GM10847 (cell line): ENCODE measurements around the gene WDR89.

Experiments used
- POLR2A ChIP-seq: IDR thresholded peaks from 2 replicates; pipeline ENCODE4 v1.6.1; 2011; ENCODE audit not compliant: insufficient read length; ENCODE audit errors: extremely low read depth

WDR89 gene

DNA sequence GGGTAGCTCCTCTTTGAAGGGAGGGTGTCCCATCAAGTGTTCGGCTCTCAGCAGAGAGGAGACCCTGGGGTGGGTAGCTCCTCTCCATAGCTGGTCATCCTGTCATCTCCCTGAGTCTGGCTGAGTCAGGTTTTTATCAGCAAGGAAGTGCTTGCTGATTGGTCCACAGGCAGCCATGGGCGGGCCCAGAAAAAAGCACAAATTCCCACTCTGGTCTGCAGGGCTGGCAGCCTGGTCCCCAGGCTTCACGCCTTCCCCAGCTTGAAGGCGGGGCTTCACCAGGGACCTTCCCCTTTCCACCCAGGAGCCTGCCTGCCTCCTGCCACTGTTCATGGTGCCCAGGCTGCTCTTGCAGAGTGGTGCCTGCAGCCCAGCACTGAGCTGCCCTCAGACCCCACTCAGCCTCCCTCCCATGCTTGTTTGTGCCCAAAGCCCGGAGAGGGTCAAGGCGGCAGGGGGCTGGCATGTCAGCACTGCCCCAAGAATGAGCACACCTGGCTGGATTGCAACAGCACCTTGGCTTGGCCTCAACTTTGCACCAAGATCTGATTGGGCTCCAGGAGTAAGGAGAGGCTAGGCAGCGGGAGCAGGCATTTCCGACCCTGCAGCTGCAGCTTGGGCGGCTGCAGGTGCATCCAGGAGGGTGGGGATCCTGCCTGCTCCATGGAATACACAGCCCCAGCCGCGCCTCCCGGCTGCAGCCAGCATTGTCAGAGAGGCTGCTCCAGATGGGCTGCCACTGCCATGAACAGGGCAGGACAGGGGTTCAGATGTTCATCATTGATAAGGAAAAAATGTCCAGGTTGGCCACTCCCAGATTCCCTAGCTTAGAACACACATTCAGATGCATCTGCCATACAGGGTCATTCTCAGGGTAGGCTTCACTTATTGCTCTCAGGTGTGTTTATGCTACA, 22.0 kb upstream of the WDR89 start:
- no peak for TF ChIP-seq POLR2A

DNA sequence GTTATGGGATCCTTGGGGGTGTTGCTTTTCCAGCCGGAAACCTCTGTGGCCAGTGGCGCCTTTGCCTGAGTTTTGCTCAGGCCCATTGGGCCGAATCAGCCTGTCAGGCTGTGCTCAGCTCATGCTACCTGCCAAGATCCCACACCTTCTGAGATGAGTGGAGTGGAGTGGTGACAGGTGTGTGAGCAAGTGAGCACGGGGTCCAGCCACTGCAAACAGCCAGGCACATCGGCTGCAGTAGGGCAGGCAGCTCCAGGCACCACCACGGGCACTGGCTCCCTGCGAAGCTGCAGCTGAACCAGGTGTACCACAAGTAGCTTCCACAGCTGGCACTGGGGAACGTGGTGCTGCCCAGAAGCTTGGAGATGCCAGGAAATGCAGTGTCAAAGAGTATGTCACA, 21.1 kb upstream of the WDR89 start:
- no peak for TF ChIP-seq POLR2A

DNA sequence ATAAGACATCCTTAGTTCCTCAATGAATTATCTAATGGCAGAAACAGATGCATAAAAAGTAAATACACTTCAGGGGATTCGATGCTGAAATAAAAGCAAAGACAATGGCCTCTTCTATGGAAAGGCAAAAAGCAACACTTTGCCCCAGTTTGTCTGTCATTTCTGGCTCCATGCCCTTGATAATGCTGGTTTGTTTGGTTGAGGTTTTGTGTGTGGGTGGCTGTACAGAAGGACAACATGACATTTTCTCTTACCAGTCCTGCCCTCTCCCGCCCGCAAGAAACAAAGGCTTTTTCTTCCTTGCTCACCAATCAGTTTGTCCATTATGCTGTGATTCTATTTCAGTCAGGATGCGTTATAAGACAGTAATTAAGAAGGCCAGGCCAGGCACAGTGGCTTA, 18.1 kb upstream of the WDR89 start:
- TF ChIP-seq POLR2A, result no peak

DNA sequence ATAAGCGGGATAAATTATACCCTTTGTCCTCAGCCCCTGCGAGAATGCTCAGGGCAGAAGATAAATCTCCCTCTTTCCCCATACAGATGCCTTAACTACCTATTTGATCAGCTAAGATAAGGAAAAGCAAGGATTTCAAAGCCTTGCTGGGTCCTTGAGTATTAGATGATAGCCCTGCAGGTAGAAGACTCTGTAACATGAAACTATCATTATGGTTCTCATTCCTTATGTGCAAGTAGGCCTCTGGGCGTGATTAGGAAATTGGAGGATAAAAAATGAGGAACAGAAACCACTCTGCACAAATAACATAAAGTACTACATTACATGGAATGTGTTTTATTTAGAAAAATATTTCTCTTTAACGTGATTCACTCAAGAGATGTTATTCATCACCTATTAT, 14.5 kb upstream of the WDR89 start:
- no peak for TF ChIP-seq POLR2A

DNA sequence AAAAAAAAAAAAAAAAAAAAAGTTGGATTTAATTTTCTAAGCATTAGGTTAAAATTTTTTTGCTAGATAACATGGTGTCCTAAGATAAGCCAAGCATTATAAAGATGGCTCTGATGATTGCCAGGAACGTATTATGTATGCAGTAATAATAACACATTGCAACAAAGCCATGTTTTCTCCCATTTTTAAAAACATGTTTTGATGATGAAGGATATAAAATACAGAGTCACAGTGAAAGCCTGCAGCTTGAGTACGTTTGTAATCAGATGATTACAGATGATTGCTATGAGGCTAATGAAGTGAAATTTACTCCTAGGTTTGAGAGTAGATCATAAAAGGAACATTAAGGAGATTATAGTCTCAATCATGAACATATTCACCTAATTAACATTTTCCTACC, 13.3 kb upstream of the WDR89 start:
- no peak for TF ChIP-seq POLR2A

DNA sequence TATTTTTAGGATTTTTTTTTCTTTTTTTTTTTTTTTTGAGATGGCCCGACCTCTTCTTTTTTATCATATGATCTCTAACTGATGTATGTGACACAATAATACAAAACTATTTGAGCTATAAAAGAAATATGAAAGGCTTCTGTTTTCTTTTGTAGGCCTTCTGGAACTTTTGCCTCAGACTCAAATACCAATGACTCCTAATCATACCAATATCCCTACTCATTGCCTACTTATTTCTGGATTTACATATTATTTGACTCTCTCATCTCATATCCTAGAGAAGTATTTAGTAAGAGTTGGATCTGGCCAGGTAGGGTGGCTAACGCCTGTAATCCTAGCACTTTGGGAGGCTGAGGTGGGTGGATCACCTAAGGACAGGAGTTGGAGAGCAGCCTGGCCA, 12.7 kb upstream of the WDR89 start:
- TF ChIP-seq POLR2A, result no peak

DNA sequence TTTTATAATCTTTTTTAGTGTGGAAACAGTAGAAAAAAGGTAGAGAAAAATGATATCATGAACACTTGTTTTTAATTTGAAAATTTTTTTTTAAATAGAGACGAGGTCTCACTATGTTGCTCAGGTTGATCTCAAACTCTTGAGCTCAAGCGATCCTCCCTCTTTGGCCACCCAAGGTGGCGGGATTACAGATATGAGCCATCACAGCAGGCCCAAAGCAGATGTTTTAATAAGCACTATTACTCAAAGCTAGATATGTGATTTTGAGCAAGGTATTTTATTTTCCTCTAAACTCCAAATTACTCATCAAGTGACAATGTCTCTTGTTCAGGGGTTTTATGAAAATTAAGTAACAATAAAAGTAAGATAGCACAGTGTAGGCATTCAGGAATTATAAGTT, 10.7 kb upstream of the WDR89 start:
- TF ChIP-seq POLR2A, result no peak

DNA sequence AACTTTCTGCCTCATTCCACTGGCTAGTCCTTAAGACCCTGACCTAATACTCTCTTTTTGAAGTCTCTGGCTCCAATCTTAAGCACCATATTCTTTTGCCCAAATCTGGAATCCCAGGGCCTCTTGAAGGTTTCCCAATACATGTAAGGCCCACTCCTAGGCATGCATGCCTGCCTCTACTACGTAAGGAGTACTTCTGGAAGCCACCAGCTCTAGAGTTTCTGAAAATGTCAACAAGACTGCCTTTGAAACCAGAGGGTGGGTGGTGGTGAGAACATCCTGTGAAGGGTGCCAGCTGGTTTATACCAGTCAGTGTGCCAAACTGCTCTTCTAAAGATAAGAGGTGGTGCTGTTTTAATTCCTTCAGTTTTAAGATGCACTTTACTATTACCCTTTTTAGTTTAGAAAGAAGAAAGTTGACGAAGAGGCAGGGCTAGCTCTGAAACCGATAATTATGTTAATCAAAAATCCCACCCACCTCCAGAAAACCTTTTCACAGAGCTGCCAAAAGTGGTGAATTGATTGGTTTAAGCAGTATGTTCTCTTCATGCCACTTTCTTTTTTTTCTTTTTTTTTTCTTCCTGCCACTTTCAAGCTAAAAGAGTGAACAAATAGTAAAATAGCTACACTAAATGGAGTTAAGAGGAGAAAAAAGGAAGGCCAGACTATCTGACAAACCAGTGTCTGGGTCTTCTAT, 8.7 kb upstream of the WDR89 start:
- no peak for TF ChIP-seq POLR2A

DNA sequence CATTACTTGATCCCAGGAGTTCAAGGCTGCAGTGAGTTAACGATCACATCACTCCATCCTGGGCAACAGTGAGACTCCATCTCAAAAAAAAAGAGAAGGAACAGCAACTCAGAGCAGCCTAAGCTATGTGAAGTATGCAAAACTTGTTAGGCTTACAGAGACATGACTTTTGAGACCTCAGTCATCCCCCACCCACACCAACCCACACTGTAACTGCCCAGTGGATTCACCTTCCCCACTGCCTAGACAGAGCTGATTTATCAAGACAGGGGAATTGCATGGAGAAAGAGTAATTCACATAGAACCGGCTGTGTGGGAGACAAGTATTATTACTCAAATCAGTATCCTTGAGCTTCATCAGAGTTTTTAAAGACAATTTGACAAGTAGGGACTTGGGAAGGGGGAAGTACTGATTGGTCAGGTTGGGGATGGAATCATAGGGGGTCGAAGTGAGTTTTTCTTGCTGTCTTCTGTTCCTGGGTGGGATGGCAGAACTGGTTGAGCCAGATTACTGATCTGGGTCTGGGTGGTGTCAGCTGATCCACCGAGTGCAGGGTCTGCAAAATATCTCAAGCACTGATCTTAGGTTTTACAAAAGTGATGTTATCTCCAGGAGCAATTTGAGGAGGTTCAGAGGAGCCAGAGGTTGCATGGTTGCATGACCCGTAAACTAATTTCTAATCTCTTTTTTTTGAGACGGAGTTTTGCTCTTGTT, 6.2 kb upstream of the WDR89 start:
- TF ChIP-seq POLR2A, result no peak

DNA sequence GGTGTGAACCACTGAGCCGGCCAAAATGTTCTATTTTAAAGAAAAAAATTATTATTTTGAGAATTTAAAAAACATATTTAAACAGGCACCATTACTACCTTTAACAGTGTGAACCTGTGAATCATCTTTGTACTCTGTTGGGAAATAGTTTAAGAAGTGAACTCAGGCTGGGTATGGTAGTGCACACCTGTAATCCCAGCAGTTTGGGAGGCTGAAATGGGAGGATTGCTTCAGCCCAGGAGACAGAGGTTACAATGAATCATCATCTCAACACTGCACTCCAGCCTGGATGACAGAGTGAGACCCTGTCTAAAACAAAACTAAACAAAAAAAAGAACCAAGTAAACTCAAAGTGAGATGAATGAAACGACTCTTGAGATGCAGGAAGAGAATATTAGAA, 3.1 kb upstream of the WDR89 start:
- TF ChIP-seq POLR2A, result no peak

DNA sequence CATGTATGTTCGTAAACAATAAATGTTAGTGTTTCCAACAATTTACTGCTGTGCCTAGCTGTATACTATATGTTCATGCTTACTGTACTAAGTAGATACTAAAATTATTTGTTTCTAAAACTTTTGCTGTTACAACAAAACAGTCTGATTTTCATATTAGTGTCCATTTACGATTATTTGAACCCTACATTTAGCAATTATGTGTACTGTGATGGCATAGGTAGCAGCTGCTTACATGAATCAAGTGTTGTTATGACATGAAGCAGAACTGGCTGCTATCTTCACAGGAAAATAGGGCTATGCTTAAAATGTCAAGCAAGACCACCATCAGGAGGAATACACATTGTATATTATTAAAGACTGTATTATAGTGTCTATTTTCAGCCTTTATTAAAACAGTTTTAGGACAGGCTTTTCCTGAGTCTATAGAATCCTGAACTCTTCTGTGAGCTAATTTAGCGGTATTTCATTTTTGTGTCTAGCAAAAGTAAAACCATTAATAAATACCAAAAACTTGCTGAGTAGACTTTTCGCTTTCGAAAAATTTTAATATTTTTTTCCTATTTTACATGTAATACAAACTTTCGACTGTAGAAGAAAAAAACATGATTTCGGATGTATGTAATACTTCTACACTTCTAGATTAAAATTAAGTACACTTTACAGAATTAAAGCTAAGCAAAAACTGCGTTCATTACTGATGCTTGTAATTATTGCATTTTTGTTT, 1.1 kb upstream of the WDR89 start:
- no peak for TF ChIP-seq POLR2A

DNA sequence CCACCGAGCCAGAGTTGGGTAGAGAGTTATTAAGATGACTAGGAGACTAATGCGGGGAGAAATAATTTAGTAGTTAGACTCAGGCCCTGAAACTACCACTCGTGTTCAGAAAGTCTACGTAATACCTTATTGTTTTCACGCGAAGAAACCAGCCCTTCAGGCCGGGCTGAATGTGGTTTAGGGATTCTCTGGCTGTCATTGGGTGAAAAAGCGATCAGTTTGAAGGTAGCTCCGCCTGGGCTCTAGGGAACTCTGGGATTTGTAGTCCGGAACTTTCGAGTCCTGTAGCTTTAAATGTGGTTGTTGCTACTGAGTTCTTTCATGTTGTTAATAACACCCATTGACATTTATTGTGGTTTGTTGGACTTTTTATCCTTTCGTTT, 549 bp upstream of the WDR89 start:
- TF ChIP-seq POLR2A, result no peak

DNA sequence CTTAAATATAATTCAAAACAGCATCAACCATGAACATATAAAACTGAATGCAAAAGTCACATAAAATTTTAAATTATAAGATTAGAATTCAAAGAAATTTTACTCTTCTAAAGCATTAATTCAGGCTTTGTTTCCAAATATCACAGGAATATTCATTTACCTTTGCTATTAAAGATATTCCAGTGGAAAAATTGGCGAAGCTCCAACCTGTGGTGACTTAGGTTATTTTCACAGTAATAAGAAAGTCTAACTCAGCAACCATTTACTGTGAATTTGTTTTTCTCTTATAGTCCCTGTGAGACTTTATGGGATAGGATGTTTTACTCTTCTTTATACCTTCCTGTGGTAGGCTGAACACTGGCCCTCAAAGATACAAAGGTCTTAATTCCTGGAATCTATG, 3.2 kb downstream of the WDR89 start:
- TF ChIP-seq POLR2A, result no peak

DNA sequence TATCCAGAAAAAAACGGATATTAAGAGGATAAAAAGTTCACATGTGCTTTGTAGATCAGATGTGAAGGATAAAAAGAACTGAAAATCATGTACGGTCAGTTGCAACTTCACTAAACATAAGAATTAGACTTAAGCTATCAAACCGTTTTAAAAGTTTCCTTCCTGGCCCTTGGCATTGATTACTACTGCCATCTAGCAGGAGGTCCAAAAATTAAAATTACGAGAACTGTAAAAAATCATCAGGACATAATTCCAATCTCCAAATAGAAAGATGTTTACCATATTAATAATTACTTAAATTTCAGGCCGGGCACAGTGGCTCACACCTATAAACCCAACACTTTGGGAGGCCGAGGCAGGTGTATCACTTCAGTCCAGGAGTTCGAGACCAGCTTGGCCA, 7.9 kb downstream of the WDR89 start:
- TF ChIP-seq POLR2A, result no peak

DNA sequence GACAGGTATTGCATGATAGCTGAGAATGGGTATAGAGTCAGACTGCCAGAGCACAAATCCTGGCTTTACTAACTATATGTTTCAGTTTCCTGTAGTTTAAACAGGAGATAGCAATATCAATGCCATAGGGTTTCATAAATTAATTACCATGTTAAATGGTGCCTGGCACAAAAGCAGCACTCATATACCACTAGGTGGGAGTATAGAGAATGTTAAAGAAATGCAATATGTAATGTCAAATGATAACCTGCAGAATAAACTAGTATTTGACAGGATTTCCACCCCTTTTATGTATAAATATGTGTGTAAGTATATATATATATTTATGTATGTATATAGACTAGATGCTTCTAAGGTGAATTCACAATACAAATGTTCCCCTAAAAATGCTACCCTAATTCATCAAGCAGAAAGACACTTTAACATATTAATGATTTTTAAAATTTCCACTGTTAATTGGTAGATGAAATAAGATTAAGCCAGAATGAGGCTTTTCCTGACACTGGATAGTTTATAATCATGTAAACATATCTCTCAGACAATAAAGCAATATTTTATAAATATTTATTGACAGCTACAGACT, 8.6 kb downstream of the WDR89 start:
- TF ChIP-seq POLR2A, result no peak
